ENCODE data around the gene NADK. TPM values are rescaled to one million over a fixed set of nuclear protein-coding genes. Genes with fewer than 3 reads are reported as not detected.
"Not testable (repeated sequence)": the region's sequence is repeated elsewhere in the genome, so short reads cannot be mapped to it uniquely, and the experiment has no call there.

Gene NADK
- polyA plus RNA-seq, 4 donors = 39.2 to 59.4 (median 44.3) TPM

DNA sequence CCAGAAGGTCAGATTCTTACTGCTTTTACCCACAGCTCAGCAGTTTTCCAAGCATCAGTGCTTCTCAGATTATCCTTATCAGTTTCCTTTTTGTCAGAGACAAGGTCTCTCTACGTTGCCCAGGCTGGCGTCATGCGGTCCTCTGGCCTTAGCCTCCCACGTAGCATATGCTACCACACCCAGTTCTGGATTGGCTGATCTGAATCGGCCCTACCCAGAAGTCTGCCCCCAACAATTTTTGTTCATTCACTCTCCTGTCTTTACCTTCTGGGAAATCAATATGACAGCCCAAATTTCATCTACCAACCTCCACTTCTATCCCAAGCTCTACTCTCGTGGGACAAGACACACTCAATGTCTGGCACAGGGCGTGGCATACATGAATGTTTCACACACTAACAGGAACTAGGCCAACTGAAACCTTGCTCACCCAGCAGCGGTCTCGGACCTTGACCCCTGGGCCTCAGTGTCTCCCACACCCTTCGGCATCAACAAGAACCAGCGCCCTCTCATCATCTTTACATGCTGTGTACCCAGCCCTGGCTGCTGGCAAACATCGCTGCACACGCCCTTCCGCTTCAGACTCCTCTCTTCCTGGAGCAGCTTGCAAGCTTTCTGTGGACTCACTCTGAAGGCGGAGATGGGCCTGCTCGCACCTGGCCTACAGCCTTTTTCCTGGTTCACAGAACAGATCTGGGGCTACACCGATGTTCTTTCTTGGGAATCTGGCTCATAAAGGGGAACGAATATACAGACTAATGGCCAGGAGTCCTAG, 63.0 kb downstream of the NADK start:
- DNase-seq (ENCODE audit: low read depth in 4 of 4, low spot score in 3 of 4) = not testable (repeated sequence)

DNA sequence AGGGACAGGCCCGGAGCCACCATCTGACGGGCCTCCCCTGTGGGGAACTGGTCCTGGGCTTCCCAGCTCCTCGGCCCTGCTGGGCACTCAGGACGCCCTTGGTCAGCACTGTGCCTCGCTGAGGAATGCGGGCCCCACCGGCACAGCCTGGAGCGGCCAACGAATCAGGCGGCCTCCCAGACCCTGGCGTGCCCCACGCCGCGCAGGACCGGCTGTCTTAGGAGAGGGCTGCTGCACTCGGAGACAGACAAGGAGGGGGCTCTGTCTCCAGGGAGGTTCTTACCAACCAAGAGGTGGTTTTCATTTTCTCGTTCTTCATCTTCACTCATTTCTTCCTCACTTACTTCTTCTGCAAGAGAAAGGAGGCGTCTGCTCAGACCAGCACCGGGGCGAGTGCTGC, 70.4 kb downstream of the NADK start:
- DNase-seq (ENCODE audit: low read depth in 4 of 4, low spot score in 3 of 4) = not testable (repeated sequence)

DNA sequence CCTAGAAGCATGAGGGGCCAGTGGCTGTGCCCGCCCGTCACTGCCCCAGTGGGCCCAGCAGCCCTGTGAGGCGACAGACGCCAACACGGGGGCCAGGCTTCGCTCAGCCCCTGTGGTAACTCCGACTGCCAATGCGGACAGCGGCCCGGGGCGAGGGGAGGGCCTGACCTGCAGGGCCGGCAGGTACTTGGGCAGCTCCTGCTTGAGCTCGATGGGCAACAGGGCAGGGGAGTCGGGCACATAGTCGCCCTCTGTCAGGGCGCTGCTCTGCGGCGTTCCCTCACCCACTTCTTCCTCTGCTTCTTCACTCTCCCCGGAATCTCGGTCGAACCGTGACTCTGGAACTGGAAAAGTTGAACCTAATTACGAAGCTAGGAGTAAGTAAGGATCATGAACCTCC, 71.0 kb downstream of the NADK start:
- DNase-seq (ENCODE audit: low read depth in 4 of 4, low spot score in 3 of 4) = not testable (repeated sequence)

DNA sequence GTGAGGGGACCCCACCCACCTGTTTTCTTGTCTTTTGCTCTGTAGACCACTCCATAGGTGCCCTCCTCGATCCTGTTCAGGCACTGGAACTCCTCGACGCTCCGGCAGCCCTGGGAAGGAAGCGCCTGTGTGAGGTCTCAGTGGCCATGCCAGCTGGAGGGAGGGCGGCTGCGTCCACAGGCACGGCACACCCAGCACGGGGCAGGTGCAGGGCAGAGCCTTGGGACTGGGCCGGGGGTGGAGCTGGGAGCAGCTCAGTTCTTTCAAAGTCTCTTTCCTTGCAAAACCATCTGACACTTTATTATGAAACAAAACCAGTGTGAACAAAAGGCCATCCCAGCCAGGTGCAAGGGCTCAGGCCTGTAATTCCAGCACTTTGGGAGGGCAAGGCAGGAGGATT, 72.6 kb downstream of the NADK start:
- DNase-seq (ENCODE audit: low read depth in 4 of 4, low spot score in 3 of 4) = not testable (repeated sequence)

DNA sequence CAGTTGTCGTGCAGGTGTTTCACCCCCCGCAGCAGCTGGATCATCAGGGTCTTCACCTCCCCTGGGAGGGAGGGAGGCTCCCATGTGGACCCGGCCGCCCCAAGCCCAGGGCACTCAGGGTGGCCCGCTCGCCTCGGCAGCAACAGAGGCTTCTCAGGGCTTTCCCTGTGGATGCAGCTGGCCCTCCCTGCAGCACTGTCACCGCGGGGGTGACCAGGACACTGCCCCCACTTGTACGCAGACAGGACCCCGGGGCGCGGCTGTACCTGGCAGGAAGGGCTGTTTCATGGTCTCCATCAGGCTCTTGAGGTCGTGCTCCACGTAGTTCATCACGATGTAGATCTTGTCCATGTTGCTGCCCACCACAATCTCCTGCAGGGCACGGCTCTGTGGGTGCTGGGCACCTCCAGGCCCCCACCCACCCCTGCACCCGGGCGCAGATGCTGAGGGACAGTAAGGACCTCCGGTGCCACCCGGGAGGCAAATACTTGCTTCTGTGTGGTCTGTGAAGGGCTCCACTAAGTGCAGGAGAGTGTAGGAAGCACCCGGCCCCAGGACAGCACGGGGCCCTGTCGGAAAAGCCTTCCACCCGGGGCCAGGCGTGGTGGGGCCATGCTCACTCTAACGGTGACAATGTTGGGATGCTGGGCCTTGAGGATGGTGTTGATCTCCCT, 73.8 kb downstream of the NADK start:
- not testable (repeated sequence) for DNase-seq (ENCODE audit: low read depth in 4 of 4, low spot score in 3 of 4)

DNA sequence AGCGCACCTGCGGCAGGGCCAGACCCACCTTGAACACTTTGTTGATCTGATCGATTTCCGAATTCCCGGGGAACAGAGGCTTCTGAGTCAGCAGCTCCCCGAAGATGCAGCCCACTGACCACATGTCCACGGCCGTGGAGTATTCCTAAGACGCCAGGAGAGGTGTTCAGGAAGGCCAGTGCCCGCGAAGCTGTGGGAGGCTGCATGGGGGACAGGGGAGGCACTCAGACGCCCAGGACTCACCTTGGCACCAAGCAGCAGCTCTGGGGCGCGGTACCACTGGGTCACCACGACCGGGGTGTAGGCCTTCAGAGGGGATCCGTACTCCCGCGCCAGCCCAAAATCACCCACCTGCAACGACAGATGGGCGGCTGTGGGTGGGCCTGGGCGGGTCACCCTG, 74.5 kb downstream of the NADK start:
- no peak for DNase-seq (ENCODE audit: low read depth in 4 of 4, low spot score in 3 of 4)

DNA sequence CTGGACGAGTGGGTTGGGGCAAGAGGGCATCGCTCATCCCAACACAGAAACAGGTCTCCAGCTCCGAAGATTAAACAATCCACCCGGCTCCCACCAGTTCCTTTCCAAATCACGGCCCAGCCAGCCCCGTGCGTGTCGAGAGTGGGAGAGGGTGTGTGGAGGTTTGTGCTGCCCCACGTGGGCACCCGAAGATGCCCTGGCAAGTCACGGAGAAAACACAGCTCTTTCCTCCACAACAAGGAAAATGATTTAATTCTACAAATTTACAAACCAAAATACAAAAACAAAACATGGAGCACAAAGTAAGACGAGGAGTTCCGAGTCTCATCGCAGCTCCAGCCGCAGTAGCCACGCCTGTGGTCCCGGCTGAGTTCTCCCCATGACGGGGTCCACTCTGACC, 75.8 kb downstream of the NADK start:
- not testable (repeated sequence) for DNase-seq (ENCODE audit: low read depth in 4 of 4, low spot score in 3 of 4)

Other genes with a start within 250 kb of the NADK start
- 1 to 10 TPM; 3.4 to 9.7 (median 6.3) TPM for gene TMEM240, start 237.8 kb downstream of the NADK start, polyA plus RNA-seq (ENCODE audit: insufficient read length in 4 of 4)
- gene SSU72, start 203.6 kb downstream of the NADK start, polyA plus RNA-seq (ENCODE audit: insufficient read length in 4 of 4) = 10 to 100 TPM; 77.9 to 93.4 (median 87.3) TPM
- 1 to 10 TPM; 2.5 to 3.9 (median 3.4) TPM for gene FNDC10, start 178.3 kb downstream of the NADK start, polyA plus RNA-seq (ENCODE audit: insufficient read length in 4 of 4)
- gene MIB2, start 163.0 kb downstream of the NADK start, polyA plus RNA-seq (ENCODE audit: insufficient read length in 4 of 4) = 10 to 100 TPM; 26.1 to 84.8 (median 39.5) TPM
- 10 to 100 TPM; 16.5 to 52.1 (median 24.5) TPM for gene MMP23B, start 146.3 kb downstream of the NADK start, polyA plus RNA-seq (ENCODE audit: insufficient read length in 4 of 4)
- gene CDK11B, start 119.5 kb downstream of the NADK start, polyA plus RNA-seq (ENCODE audit: insufficient read length in 4 of 4) = 10 to 100 TPM; 30.1 to 43.8 (median 39.9) TPM
- gene SLC35E2B, start 85.7 kb downstream of the NADK start, polyA plus RNA-seq (ENCODE audit: insufficient read length in 4 of 4) = 100 to 1,000 TPM in 1 of 4 donors, 10 to 100 TPM in 3; 65.5 to 107 (median 72.9) TPM
- gene CDK11A, start 54.1 kb downstream of the NADK start, polyA plus RNA-seq (ENCODE audit: insufficient read length in 4 of 4) = 10 to 100 TPM; 26.1 to 42.0 (median 30.3) TPM
- gene GNB1, start 112.6 kb upstream of the NADK start, polyA plus RNA-seq (ENCODE audit: insufficient read length in 4 of 4) = 100 to 1,000 TPM; 262 to 314 (median 273) TPM
- gene CALML6, start 136.8 kb upstream of the NADK start, polyA plus RNA-seq (ENCODE audit: insufficient read length in 4 of 4) = 1 to 10 TPM in 1 of 4 donors, under 1 TPM in 3; 0.18 to 1.2 (median 0.42) TPM
- gene TMEM52, start 140.8 kb upstream of the NADK start, polyA plus RNA-seq (ENCODE audit: insufficient read length in 4 of 4) = 1 to 10 TPM in 2 of 4 donors, under 1 TPM in 2; 0.38 to 1.3 (median 1.1) TPM
- gene CFAP74, start 225.3 kb upstream of the NADK start, polyA plus RNA-seq (ENCODE audit: insufficient read length in 4 of 4) = 1 to 10 TPM in 1 of 4 donors, under 1 TPM in 3; 0.27 to 1.3 (median 0.59) TPM
- gene GABRD, start 240.9 kb upstream of the NADK start, polyA plus RNA-seq (ENCODE audit: insufficient read length in 4 of 4) = 1 to 10 TPM in 2 of 4 donors, under 1 TPM in 2; 0.86 to 1.6 (median 1.1) TPM